Measurements from ENCODE around the gene SAP25. TPM values are rescaled to one million over a fixed set of nuclear protein-coding genes. Genes with fewer than 3 reads are reported as not detected.
"Not testable (repeated sequence)": the region's sequence is repeated elsewhere in the genome, so short reads cannot be mapped to it uniquely, and the experiment has no call there.

SAP25 gene
- total RNA-seq, 4 donors from 2014 or later = 0.96 to 52.4 (median 2.7) TPM; not detected in 1

- Histone ChIP-seq H3K9me3 (no peaks in the 10 kb centered on the region), H3K4me3 (peak overlapping the region in 1 of 4 donors; percentile 15), H3K36me3 (peaks cover 0 to 7% (median 1%) of the 10 kb centered on the region in 4 donors), H3K27ac (peak overlapping the region; percentile 88 to 93 (median 90)), H3K27me3 (no peaks in the 10 kb centered on the region), H3K4me1 (peaks cover 42 to 84% (median 76%) of the 10 kb centered on the region in 4 donors)
- DNase-seq = peak; percentile 39
- TF ChIP-seq CTCF (IDR thresholded peaks at IDR 0.05) = peak in 2 of 5 experiments; percentile 25 to 31
- no peak for TF ChIP-seq POLR2A (IDR thresholded peaks at IDR 0.05)
- peak in 1 of 3 donors; percentile 58 for TF ChIP-seq POLR2AphosphoS5 (IDR thresholded peaks at IDR 0.05)
- peak; percentile 29 for TF ChIP-seq EP300 (IDR thresholded peaks at IDR 0.05; ENCODE audit: low read depth)
- 13 to 15% methylated on average over 2 to 3 of the region's 3 CpGs for WGBS, 2 donors (ENCODE audit: low coverage in 1 of 2)
- in situ Hi-C loops (cut with MboI; ENCODE audit: low pct_ligation_motif_present in 1 of 4, low pct_unique_long_range_greater_than_20kb in 1 of 4, low sequenced_read_pairs in 3 of 4) = no loop called here
- intact Hi-C loops (cut with DNase I; ENCODE audit: low total_unique reads) = no loop called here
Measured at GRCh38 chr7:100545360-100546128, 28.2 kb downstream of the SAP25 start.

GRCh38 chr7:100544967-100545359, 28.7 kb downstream of the SAP25 start:
- no peak overlapping the region for H3K4me3 ChIP-seq

GRCh38 chr7:100544386-100544785, 29.3 kb downstream of the SAP25 start:
- in situ Hi-C loops (cut with MboI; ENCODE audit: low pct_ligation_motif_present in 1 of 4, low pct_unique_long_range_greater_than_20kb in 1 of 4, low sequenced_read_pairs in 3 of 4) (no loop called here), intact Hi-C loops (cut with DNase I; ENCODE audit: low total_unique reads) (no loop called here)
- no peak for TF ChIP-seq POLR2AphosphoS5 (IDR thresholded peaks at IDR 0.05)
- no peak for TF ChIP-seq POLR2A (IDR thresholded peaks at IDR 0.05)
- no peak for TF ChIP-seq EP300 (IDR thresholded peaks at IDR 0.05; ENCODE audit: low read depth)
- no peak for TF ChIP-seq CTCF (IDR thresholded peaks at IDR 0.05)
- H3K36me3 ChIP-seq = peaks cover 0 to under 1% (median 0%) of the 10 kb centered on the region in 4 donors
- WGBS, 2 donors (ENCODE audit: low coverage in 1 of 2) = 20 to 40% methylated on average over 2 to 5 of the region's 5 CpGs
- H3K9me3 ChIP-seq = no peaks in the 10 kb centered on the region
- no peaks in the 10 kb centered on the region for H3K27me3 ChIP-seq
- peak overlapping the region; percentile 88 to 93 (median 90) for H3K27ac ChIP-seq
- no peak for DNase-seq
- peaks cover 48 to 92% (median 87%) of the 10 kb centered on the region in 4 donors for H3K4me1 ChIP-seq
- H3K4me3 ChIP-seq = no peak overlapping the region

More at GRCh38 chr7:100544967-100545359, 28.7 kb downstream of the SAP25 start:
- H3K27ac ChIP-seq = peak overlapping the region; percentile 88 to 93 (median 90)
- peaks cover 48 to 88% (median 82%) of the 10 kb centered on the region in 4 donors for H3K4me1 ChIP-seq
- no peak for DNase-seq
- intact Hi-C loops (cut with DNase I; ENCODE audit: low total_unique reads) = no loop called here
- in situ Hi-C loops (cut with MboI; ENCODE audit: low pct_ligation_motif_present in 1 of 4, low pct_unique_long_range_greater_than_20kb in 1 of 4, low sequenced_read_pairs in 3 of 4) = no loop called here
- TF ChIP-seq CTCF (IDR thresholded peaks at IDR 0.05) = no peak
- no peak for TF ChIP-seq POLR2AphosphoS5 (IDR thresholded peaks at IDR 0.05)
- TF ChIP-seq EP300 (IDR thresholded peaks at IDR 0.05; ENCODE audit: low read depth) = no peak
- no peak for TF ChIP-seq POLR2A (IDR thresholded peaks at IDR 0.05)
- H3K9me3 ChIP-seq = no peaks in the 10 kb centered on the region
- no peaks in the 10 kb centered on the region for H3K27me3 ChIP-seq
- H3K36me3 ChIP-seq = peaks cover 0 to 6% (median 0%) of the 10 kb centered on the region in 4 donors
- 5% methylated on average over 1 of the region's 1 CpG; no CpG with 5 or more reads in 1 of the 2 donors for WGBS, 2 donors (ENCODE audit: low coverage in 1 of 2)

GRCh38 chr7:100543586-100543985, 30.1 kb downstream of the SAP25 start:
- WGBS, 2 donors (ENCODE audit: low coverage in 1 of 2) = 46 to 67% methylated on average over 1 of the region's 1 CpG
- H3K4me1 ChIP-seq = peaks cover 48 to 89% (median 84%) of the 10 kb centered on the region in 4 donors

GRCh38 chr7:100541309-100541708, 32.4 kb downstream of the SAP25 start:
- H3K4me1 ChIP-seq = peaks cover 31 to 74% (median 66%) of the 10 kb centered on the region in 4 donors

More at GRCh38 chr7:100543586-100543985, 30.1 kb downstream of the SAP25 start:
- in situ Hi-C loops (cut with MboI; ENCODE audit: low pct_ligation_motif_present in 1 of 4, low pct_unique_long_range_greater_than_20kb in 1 of 4, low sequenced_read_pairs in 3 of 4) (no loop called here), intact Hi-C loops (cut with DNase I; ENCODE audit: low total_unique reads) (no loop called here)
- TF ChIP-seq EP300 (IDR thresholded peaks at IDR 0.05; ENCODE audit: low read depth) (no peak), POLR2AphosphoS5 (IDR thresholded peaks at IDR 0.05) (no peak), POLR2A (IDR thresholded peaks at IDR 0.05) (no peak), CTCF (IDR thresholded peaks at IDR 0.05) (no peak)
- DNase-seq = no peak
- Histone ChIP-seq H3K9me3 (no peaks in the 10 kb centered on the region), H3K36me3 (no peaks in the 10 kb centered on the region), H3K4me3 (no peak overlapping the region), H3K27ac (peak overlapping the region; percentile 88 to 93 (median 90)), H3K27me3 (no peaks in the 10 kb centered on the region)

More at GRCh38 chr7:100541309-100541708, 32.4 kb downstream of the SAP25 start:
- peak overlapping the region in 1 of 4 donors; percentile 93 for H3K27ac ChIP-seq
- DNase-seq; H3K27me3 ChIP-seq; H3K9me3 ChIP-seq; H3K4me3 ChIP-seq; H3K36me3 ChIP-seq; intact Hi-C loops (cut with DNase I; ENCODE audit: low total_unique reads); in situ Hi-C loops (cut with MboI; ENCODE audit: low pct_ligation_motif_present in 1 of 4, low pct_unique_long_range_greater_than_20kb in 1 of 4, low sequenced_read_pairs in 3 of 4): not testable (repeated sequence)
- 75% methylated on average over 7 of the region's 7 CpGs; no CpG with 5 or more reads in 1 of the 2 donors for WGBS, 2 donors (ENCODE audit: low coverage in 1 of 2)

Data from transverse colon (tissue), 4 donors.